Activated naive CD8-positive, alpha-beta T cell treated with anti-CD3 and anti-CD28 coated beads, Interleukin-2, amount 10 ng/mL, durations not matched to agents 7 days and 5 days (primary cell): Measurements from ENCODE around the gene EAF2. TPM values are rescaled to one million over a fixed set of nuclear protein-coding genes. Genes with fewer than 3 reads are reported as not detected.

Experiments
- ATAC-seq: fragments of 150-1000 bp; cut with Tn5 transposase; one replicate; pipeline ENCODE4 v1.10.0; 2021; ENCODE audit warnings: low read depth, moderate library complexity
- POLR2A ChIA-PET: fragments of 350-600 bp; sonication (Branson Sonifier 250); formaldehyde crosslinking; loops from one replicate; lab custom pipeline; 2021; ENCODE audit warnings: antibody characterized with exemption; lab: Charles Lee
- DNase-seq: peaks from one replicate; pipeline ENCODE4 v3.0.0; 2021
- H3K27ac Mint-ChIP-seq: one replicate; pipeline ENCODE4 v1.8.0; 2022; ENCODE audit warnings: mild to moderate bottlenecking, mixed read lengths
- H3K27me3 Mint-ChIP-seq: one replicate; pipeline ENCODE4 v1.8.0; 2022; ENCODE audit warnings: mild to moderate bottlenecking, moderate library complexity, mixed read lengths
- H3K36me3 Mint-ChIP-seq: one replicate; pipeline ENCODE4 v1.8.0; 2021; ENCODE audit warnings: mild to moderate bottlenecking, mixed read lengths
- H3K4me1 Mint-ChIP-seq: one replicate; pipeline ENCODE4 v1.8.0; 2021; ENCODE audit warnings: mixed read lengths
- H3K4me3 Mint-ChIP-seq: one replicate; pipeline ENCODE4 v1.8.0; 2022; ENCODE audit warnings: mild to moderate bottlenecking, moderate library complexity, mixed read lengths
- H3K9me3 Mint-ChIP-seq: one replicate; pipeline ENCODE4 v1.8.0; 2021; ENCODE audit warnings: mixed read lengths
- total RNA-seq, 2 experiments: library from RNA; stranded (reverse); gene quantifications; one replicate each; pipeline ENCODE4 v1.2.3, GENCODE V29; 2021

EAF2 gene
- total RNA-seq, 2 experiments from 2014 or later: 11.4 to 13.3 TPM

DNA sequence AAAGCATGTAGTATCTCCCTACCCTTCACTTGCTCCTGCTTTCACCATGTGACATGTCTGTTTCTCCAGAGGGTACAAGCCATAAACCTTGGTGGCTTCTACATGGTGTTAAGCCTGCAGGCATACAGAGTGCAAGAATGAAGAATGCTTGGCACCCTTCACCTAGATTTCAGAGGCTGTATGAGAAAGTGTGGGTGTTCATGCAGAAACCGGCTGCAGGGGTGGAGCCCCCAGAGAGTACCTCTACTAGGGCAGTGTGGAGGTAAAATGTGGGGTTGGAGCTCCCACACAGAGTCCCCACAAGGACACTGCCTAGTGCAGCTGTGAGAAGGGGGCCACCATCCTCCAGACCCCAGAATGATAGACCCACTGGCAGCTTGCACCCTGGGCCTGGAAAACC lies 91.4 kb downstream of the EAF2 start:
- Mint-ChIP-seq H3K27me3 (no peaks in the 10 kb centered on the region), H3K27ac (no peak overlapping the region), H3K36me3 (peaks cover 29% of the 10 kb centered on the region), H3K9me3 (no peaks in the 10 kb centered on the region), H3K4me1 (no peaks in the 10 kb centered on the region), H3K4me3 (no peak overlapping the region)
- POLR2A ChIA-PET: no interaction called here
- DNase-seq: no peak
- ATAC-seq: no peak

Other genes starting within 250 kb of the EAF2 start
- not detected for gene FBXO40, start 241.8 kb upstream of the EAF2 start, total RNA-seq
- 100 to 1,000 TPM; 316 to 318 TPM for gene HCLS1, start 174.3 kb upstream of the EAF2 start, total RNA-seq
- 10 to 100 TPM; 36.4 to 41.3 TPM for gene GOLGB1, start 85.5 kb upstream of the EAF2 start, total RNA-seq
- gene IQCB1, start 149 bp upstream of the EAF2 start, total RNA-seq: 10 to 100 TPM; 29.5 to 33.2 TPM
- 1 to 10 TPM; 1.8 to 3.7 TPM for gene SLC15A2, start 59.2 kb downstream of the EAF2 start, total RNA-seq
- not detected for gene ILDR1, start 187.0 kb downstream of the EAF2 start, total RNA-seq
- gene CD86, start 220.2 kb downstream of the EAF2 start, total RNA-seq: 1 to 10 TPM in 1 of 2 experiments, under 1 TPM in 1; 0.42 to 1.0 TPM